Measurements from ENCODE around the gene DMBX1.

The DMBX1 gene

GRCh38 chr1:46489638-46490405 is at the start of gene DMBX1:
Gene DMBX1 (plus strand): TSS chr1:46489836. CDS start chr1:46507011, 17,175 bp downstream.
- TF ChIP-seq ARNTL (CRISPR knock-in tag; IDR thresholded peaks at IDR 0.05; ENCODE audit: borderline replicate concordance, low read depth), result no peak
- no peak for TF ChIP-seq OSR1 (CRISPR knock-in tag; IDR thresholded peaks at IDR 0.05)
- no peak for TF ChIP-seq ESRRG (CRISPR knock-in tag; IDR thresholded peaks at IDR 0.05)
- no peak for TF ChIP-seq ZC3H10 (CRISPR knock-in tag; IDR thresholded peaks at IDR 0.05)
- peak; percentile 72 for ATAC-seq

- TF ChIP-seq PATZ1 (CRISPR knock-in tag; IDR thresholded peaks at IDR 0.05; ENCODE audit: borderline replicate concordance) (no peak), CSDC2 (CRISPR knock-in tag; IDR thresholded peaks at IDR 0.05) (no peak), ESRRG (CRISPR knock-in tag; IDR thresholded peaks at IDR 0.05) (no peak), OSR1 (CRISPR knock-in tag; IDR thresholded peaks at IDR 0.05) (no peak)
These were observed 49.2 kb upstream of the DMBX1 start for GRCh38 chr1:46440478-46440877.

GRCh38 chr1:46442317-46443161 is 47.1 kb upstream of the DMBX1 start:
- TF ChIP-seq ESRRG (CRISPR knock-in tag; IDR thresholded peaks at IDR 0.05), result no peak
- no peak for TF ChIP-seq BACH2 (CRISPR knock-in tag; IDR thresholded peaks at IDR 0.05; ENCODE audit: borderline replicate concordance)
- TF ChIP-seq ARNTL (CRISPR knock-in tag; IDR thresholded peaks at IDR 0.05; ENCODE audit: borderline replicate concordance, low read depth), result no peak
- no peak for TF ChIP-seq CSDC2 (CRISPR knock-in tag; IDR thresholded peaks at IDR 0.05)
- no peak for TF ChIP-seq PATZ1 (CRISPR knock-in tag; IDR thresholded peaks at IDR 0.05; ENCODE audit: borderline replicate concordance)
- TF ChIP-seq CREB5 (CRISPR knock-in tag; IDR thresholded peaks at IDR 0.05; ENCODE audit: low read depth), result no peak
- no peak for TF ChIP-seq ISL1 (CRISPR knock-in tag; IDR thresholded peaks at IDR 0.05)
- ATAC-seq, result peak; percentile 93

More at GRCh38 chr1:46440478-46440877, 49.2 kb upstream of the DMBX1 start:
- no peak for ATAC-seq

- no peak for ATAC-seq
- TF ChIP-seq ZC3H10 (CRISPR knock-in tag; IDR thresholded peaks at IDR 0.05) (no peak), ZFP3 (CRISPR knock-in tag; IDR thresholded peaks at IDR 0.05) (no peak), CSDC2 (CRISPR knock-in tag; IDR thresholded peaks at IDR 0.05) (no peak), CSRNP3 (CRISPR knock-in tag; IDR thresholded peaks at IDR 0.05) (no peak), OSR1 (CRISPR knock-in tag; IDR thresholded peaks at IDR 0.05) (no peak), ZNF70 (CRISPR knock-in tag; IDR thresholded peaks at IDR 0.05) (no peak)
These were observed 45.2 kb upstream of the DMBX1 start for GRCh38 chr1:46444466-46444865.

GRCh38 chr1:46445773-46446256 is 43.8 kb upstream of the DMBX1 start:
- TF ChIP-seq ZFP3 (CRISPR knock-in tag; IDR thresholded peaks at IDR 0.05), result no peak
- TF ChIP-seq ESRRG (CRISPR knock-in tag; IDR thresholded peaks at IDR 0.05), result no peak
- no peak for TF ChIP-seq CREB5 (CRISPR knock-in tag; IDR thresholded peaks at IDR 0.05; ENCODE audit: low read depth)
- TF ChIP-seq OSR1 (CRISPR knock-in tag; IDR thresholded peaks at IDR 0.05), result no peak
- TF ChIP-seq RARB (CRISPR knock-in tag; IDR thresholded peaks at IDR 0.05), result no peak
- no peak for TF ChIP-seq CSDC2 (CRISPR knock-in tag; IDR thresholded peaks at IDR 0.05)
- TF ChIP-seq ZNF70 (CRISPR knock-in tag; IDR thresholded peaks at IDR 0.05), result no peak
- no peak for TF ChIP-seq TCF4 (CRISPR knock-in tag; IDR thresholded peaks at IDR 0.05; ENCODE audit: borderline replicate concordance)
- TF ChIP-seq ZNF565 (CRISPR knock-in tag; conservative IDR thresholded peaks at IDR 0.05; ENCODE audit: low read depth), result no peak
- no peak for TF ChIP-seq ZFP30 (CRISPR knock-in tag; IDR thresholded peaks at IDR 0.05)
- TF ChIP-seq GLIS3 (CRISPR knock-in tag; IDR thresholded peaks at IDR 0.05), result no peak
- no peak for TF ChIP-seq TOX (CRISPR knock-in tag; IDR thresholded peaks at IDR 0.05; ENCODE audit: borderline replicate concordance)
- no peak for TF ChIP-seq PATZ1 (CRISPR knock-in tag; IDR thresholded peaks at IDR 0.05; ENCODE audit: borderline replicate concordance)
- TF ChIP-seq CSRNP3 (CRISPR knock-in tag; IDR thresholded peaks at IDR 0.05), result no peak
- ATAC-seq, result no peak

All from SK-N-SH treated with all-trans-retinoic acid at 6 μM for 48 hours (cell line).